Measurements from ENCODE around the gene CCL3.

The CCL3 gene

GRCh38 chr17:36089888-36090836 is at the start of gene CCL3:
Gene CCL3, minus strand, starts transcription at chr17:36090143. Its CDS starts 85 bp downstream, at chr17:36090058.
- H3K4me3 ChIP-seq (ENCODE audit: low read length, poor library complexity, severe bottlenecking), result peak within 1 kb of the TSS; percentile 10
- no peak within 1 kb of the TSS for H3K9ac ChIP-seq (ENCODE audit: low read depth, low read length, poor library complexity, severe bottlenecking)
- H3K4me1 ChIP-seq (ENCODE audit: insufficient read depth, low read length, poor library complexity, severe bottlenecking), result peaks cover 6% of the 10 kb centered on the region
- H3K9me3 ChIP-seq (ENCODE audit: insufficient read depth, low read depth, low read length), result no peaks in the 10 kb centered on the region
- H2AFZ ChIP-seq (ENCODE audit: low read length), result no peak within 1 kb of the TSS
- peak within 1 kb of the TSS; percentile 28 for H3K4me2 ChIP-seq (ENCODE audit: low read depth, low read length, poor library complexity, severe bottlenecking)
- no peaks in the 10 kb centered on the region for H3K36me3 ChIP-seq (ENCODE audit: insufficient read depth, low read length)
- no peaks in the 10 kb centered on the region for H3F3A ChIP-seq (ENCODE audit: low read depth)
- no peaks in the 10 kb centered on the region for H3K27me3 ChIP-seq (ENCODE audit: insufficient read depth, low read length, poor library complexity, severe bottlenecking)
- H3K79me2 ChIP-seq (ENCODE audit: insufficient read depth, low read length), result no peaks in the 10 kb centered on the region
- no peak for TF ChIP-seq EZH2phosphoT487 (IDR thresholded peaks at IDR 0.05; ENCODE audit: borderline replicate concordance)
- no peak for TF ChIP-seq CTCF (conservative IDR thresholded peaks at IDR 0.05; ENCODE audit: low read length)
- H4K20me1 ChIP-seq (ENCODE audit: insufficient read depth, low read length, poor library complexity, severe bottlenecking), result no peaks in the 10 kb centered on the region
- no peaks in the 10 kb centered on the region for H3K9me2 ChIP-seq (replicated peaks; ENCODE audit: low read depth, low read length)

- H3K9me2 ChIP-seq (replicated peaks; ENCODE audit: low read depth, low read length), result no peaks in the 10 kb centered on the region
- H4K20me1 ChIP-seq (ENCODE audit: insufficient read depth, low read length, poor library complexity, severe bottlenecking), result no peaks in the 10 kb centered on the region
- TF ChIP-seq EZH2phosphoT487 (IDR thresholded peaks at IDR 0.05; ENCODE audit: borderline replicate concordance) (no peak), CTCF (conservative IDR thresholded peaks at IDR 0.05; ENCODE audit: low read length) (no peak)
- H3K9ac ChIP-seq (ENCODE audit: low read depth, low read length, poor library complexity, severe bottlenecking), result no peak overlapping the region
- no peak overlapping the region for H3K4me3 ChIP-seq (ENCODE audit: low read length, poor library complexity, severe bottlenecking)
- H3K27me3 ChIP-seq (ENCODE audit: insufficient read depth, low read length, poor library complexity, severe bottlenecking), result no peaks in the 10 kb centered on the region
- H3K4me2 ChIP-seq (ENCODE audit: low read depth, low read length, poor library complexity, severe bottlenecking), result no peak overlapping the region
- H3F3A ChIP-seq (ENCODE audit: low read depth), result no peaks in the 10 kb centered on the region
- no peak overlapping the region for H2AFZ ChIP-seq (ENCODE audit: low read length)
- H3K9me3 ChIP-seq (ENCODE audit: insufficient read depth, low read depth, low read length), result no peaks in the 10 kb centered on the region
- no peaks in the 10 kb centered on the region for H3K36me3 ChIP-seq (ENCODE audit: insufficient read depth, low read length)
- no peaks in the 10 kb centered on the region for H3K4me1 ChIP-seq (ENCODE audit: insufficient read depth, low read length, poor library complexity, severe bottlenecking)
- no peaks in the 10 kb centered on the region for H3K79me2 ChIP-seq (ENCODE audit: insufficient read depth, low read length)
Measured at GRCh38 chr17:36136439-36136838, 46.5 kb upstream of the CCL3 start.

- Histone ChIP-seq H3K79me2 (ENCODE audit: insufficient read depth, low read length) (no peaks in the 10 kb centered on the region), H4K20me1 (ENCODE audit: insufficient read depth, low read length, poor library complexity, severe bottlenecking) (no peaks in the 10 kb centered on the region), H3K36me3 (ENCODE audit: insufficient read depth, low read length) (no peaks in the 10 kb centered on the region), H3K9me3 (ENCODE audit: insufficient read depth, low read depth, low read length) (no peaks in the 10 kb centered on the region), H3K9ac (ENCODE audit: low read depth, low read length, poor library complexity, severe bottlenecking) (no peak overlapping the region), H3K4me1 (ENCODE audit: insufficient read depth, low read length, poor library complexity, severe bottlenecking) (no peaks in the 10 kb centered on the region), H3K27me3 (ENCODE audit: insufficient read depth, low read length, poor library complexity, severe bottlenecking) (no peaks in the 10 kb centered on the region), H3K9me2 (replicated peaks; ENCODE audit: low read depth, low read length) (no peaks in the 10 kb centered on the region), H3K4me3 (ENCODE audit: low read length, poor library complexity, severe bottlenecking) (no peak overlapping the region), H3F3A (ENCODE audit: low read depth) (no peaks in the 10 kb centered on the region), H2AFZ (ENCODE audit: low read length) (no peak overlapping the region), H3K4me2 (ENCODE audit: low read depth, low read length, poor library complexity, severe bottlenecking) (no peak overlapping the region)
- TF ChIP-seq CTCF (conservative IDR thresholded peaks at IDR 0.05; ENCODE audit: low read length), result no peak
- no peak for TF ChIP-seq EZH2phosphoT487 (IDR thresholded peaks at IDR 0.05; ENCODE audit: borderline replicate concordance)
Measured at GRCh38 chr17:36136036-36136435, 46.1 kb upstream of the CCL3 start.

Measured in Loucy (cell line).